HEK293 (cell line): ENCODE results near the gene DLL4.
A peak's percentile ranks its signal among the peaks of the same experiment; 100 is the strongest.

Experiments
- CTCF ChIA-PET: fragments of 350-600 bp; formaldehyde crosslinking; extraction: SDS; loops from one replicate; lab custom pipeline; 2021; ENCODE audit warnings: antibody characterized with exemption; lab: Yijun Ruan, JAX
- POLR2A ChIA-PET: fragments of 300-600 bp; formaldehyde crosslinking; extraction: SDS; loops from one replicate; lab custom pipeline; 2020; ENCODE audit warnings: antibody characterized with exemption, inconsistent platforms; lab: Yijun Ruan, JAX
- H3K27ac ChIP-seq: fragments of 200-500 bp; sonication (Bioruptor generic); 2 replicates; pipeline ENCODE4 v1.5.1; 2014; ENCODE audit warnings: low read depth, low read length, control low read depth, inconsistent platforms; ENCODE audit errors: extremely low read depth
- H3K36me3 ChIP-seq, 2 experiments: fragments of 200-500 bp in 1 of 2; sonication (Bioruptor generic) in 1 of 2; 1 replicate in 1 of 2; 2 replicates in 1 of 2; pipeline ENCODE4 v1.5.1; 2014 to 2017; ENCODE audit warnings: inconsistent platforms in 2 of 2, low read length in 2 of 2; ENCODE audit not compliant: control insufficient read depth in 2 of 2, insufficient read depth in 1 of 2
- H3K4me1 ChIP-seq: fragments of 200-500 bp; sonication (Bioruptor generic); 2 replicates; pipeline ENCODE4 v1.5.1; 2014; ENCODE audit warnings: mild to moderate bottlenecking, low read length, inconsistent platforms; ENCODE audit not compliant: control insufficient read depth, insufficient read depth
- H3K4me3 ChIP-seq: 2 replicates; pipeline ENCODE4 v1.5.1; 2011; ENCODE audit warnings: low read depth, mild to moderate bottlenecking, control low read depth, low read length, moderate library complexity
- H3K9me3 ChIP-seq: fragments of 200-500 bp; sonication (Bioruptor generic); 2 replicates; pipeline ENCODE4 v1.5.1; 2014; ENCODE audit warnings: low read depth, low read length, inconsistent platforms; ENCODE audit not compliant: control insufficient read depth, insufficient read depth
- KLF8 ChIP-seq: fragments of 450-650 bp; formaldehyde crosslinking; IDR thresholded peaks from 2 replicates; pipeline ENCODE4 v1.5.1; 2016; ENCODE audit warnings: missing biosample characterization, missing genetic modification characterization
- RBAK ChIP-seq: fragments of 450-650 bp; formaldehyde crosslinking; IDR thresholded peaks from 2 replicates; pipeline ENCODE4 v1.5.1; 2016; ENCODE audit warnings: missing biosample characterization, missing genetic modification characterization
- SALL2 ChIP-seq: fragments of 450-650 bp; formaldehyde crosslinking; IDR thresholded peaks from 2 replicates; pipeline ENCODE4 v1.5.0; 2017; ENCODE audit warnings: missing biosample characterization, mild to moderate bottlenecking, missing genetic modification characterization, borderline replicate concordance
- SCRT2 ChIP-seq: fragments of 450-650 bp; formaldehyde crosslinking; IDR thresholded peaks from 2 replicates; pipeline ENCODE4 v1.5.1; 2016; ENCODE audit warnings: missing biosample characterization, missing genetic modification characterization
- ZBTB17 ChIP-seq: fragments of 450-650 bp; formaldehyde crosslinking; IDR thresholded peaks from 2 replicates; pipeline ENCODE4 v1.5.1; 2016; ENCODE audit warnings: missing biosample characterization, missing genetic modification characterization
- ZNF121 ChIP-seq: fragments of 450-650 bp; formaldehyde crosslinking; IDR thresholded peaks from 2 replicates; pipeline ENCODE4 v1.5.1; 2016; ENCODE audit warnings: missing biosample characterization, missing genetic modification characterization
- ZNF133 ChIP-seq: fragments of 450-650 bp; formaldehyde crosslinking; IDR thresholded peaks from 2 replicates; pipeline ENCODE4 v1.5.1; 2016; ENCODE audit warnings: missing biosample characterization, missing genetic modification characterization
- ZNF155 ChIP-seq: fragments of 450-650 bp; formaldehyde crosslinking; IDR thresholded peaks from 2 replicates; pipeline ENCODE4 v1.5.1; 2016; ENCODE audit warnings: missing biosample characterization, missing genetic modification characterization
- ZNF157 ChIP-seq: fragments of 450-650 bp; formaldehyde crosslinking; IDR thresholded peaks from 2 replicates; pipeline ENCODE4 v1.5.1; 2016; ENCODE audit warnings: missing biosample characterization, missing genetic modification characterization
- ZNF24 ChIP-seq: fragments of 450-650 bp; formaldehyde crosslinking; IDR thresholded peaks from 2 replicates; pipeline ENCODE4 v1.5.1; 2016; ENCODE audit warnings: missing biosample characterization, missing genetic modification characterization
- ZNF248 ChIP-seq: fragments of 450-650 bp; formaldehyde crosslinking; IDR thresholded peaks from 2 replicates; pipeline ENCODE4 v1.5.1; 2017; ENCODE audit warnings: missing biosample characterization, missing genetic modification characterization
- ZNF37A ChIP-seq: fragments of 450-650 bp; IDR thresholded peaks from 2 replicates; pipeline ENCODE4 v1.5.1; 2018; ENCODE audit warnings: missing biosample characterization, missing genetic modification characterization
- ZNF416 ChIP-seq: fragments of 450-650 bp; formaldehyde crosslinking; IDR thresholded peaks from 2 replicates; pipeline ENCODE4 v1.5.1; 2016; ENCODE audit warnings: missing biosample characterization, missing genetic modification characterization
- ZNF530 ChIP-seq: fragments of 450-650 bp; formaldehyde crosslinking; IDR thresholded peaks from 2 replicates; pipeline ENCODE4 v1.5.1; 2016; ENCODE audit warnings: low read depth, missing biosample characterization, missing genetic modification characterization
- ZNF707 ChIP-seq: fragments of 450-650 bp; formaldehyde crosslinking; IDR thresholded peaks from 2 replicates; pipeline ENCODE4 v1.5.1; 2016; ENCODE audit warnings: missing biosample characterization, missing genetic modification characterization
- ZNF747 ChIP-seq: fragments of 450-650 bp; formaldehyde crosslinking; IDR thresholded peaks from 2 replicates; pipeline ENCODE4 v1.5.1; 2016; ENCODE audit warnings: missing biosample characterization, missing genetic modification characterization
- ZNF768 ChIP-seq: fragments of 450-650 bp; formaldehyde crosslinking; IDR thresholded peaks from 2 replicates; pipeline ENCODE4 v1.5.1; 2018; ENCODE audit warnings: missing biosample characterization, mild to moderate bottlenecking, missing genetic modification characterization
- ZNF785 ChIP-seq: fragments of 450-650 bp; formaldehyde crosslinking; IDR thresholded peaks from 2 replicates; pipeline ENCODE4 v1.5.1; 2016; ENCODE audit warnings: missing biosample characterization, missing genetic modification characterization
- TF ChIP-seq, protein P1 (sequence below): fragments of 450-650 bp; formaldehyde crosslinking; IDR thresholded peaks from 2 replicates; pipeline ENCODE4 v1.5.1; 2017; ENCODE audit warnings: missing biosample characterization, mild to moderate bottlenecking, missing genetic modification characterization, moderate library complexity
- TF ChIP-seq, protein P2 (sequence below): fragments of 450-650 bp; formaldehyde crosslinking; IDR thresholded peaks from 2 replicates; pipeline ENCODE4 v1.5.1; 2016; ENCODE audit warnings: missing biosample characterization, missing genetic modification characterization

Gene DLL4

DNA sequence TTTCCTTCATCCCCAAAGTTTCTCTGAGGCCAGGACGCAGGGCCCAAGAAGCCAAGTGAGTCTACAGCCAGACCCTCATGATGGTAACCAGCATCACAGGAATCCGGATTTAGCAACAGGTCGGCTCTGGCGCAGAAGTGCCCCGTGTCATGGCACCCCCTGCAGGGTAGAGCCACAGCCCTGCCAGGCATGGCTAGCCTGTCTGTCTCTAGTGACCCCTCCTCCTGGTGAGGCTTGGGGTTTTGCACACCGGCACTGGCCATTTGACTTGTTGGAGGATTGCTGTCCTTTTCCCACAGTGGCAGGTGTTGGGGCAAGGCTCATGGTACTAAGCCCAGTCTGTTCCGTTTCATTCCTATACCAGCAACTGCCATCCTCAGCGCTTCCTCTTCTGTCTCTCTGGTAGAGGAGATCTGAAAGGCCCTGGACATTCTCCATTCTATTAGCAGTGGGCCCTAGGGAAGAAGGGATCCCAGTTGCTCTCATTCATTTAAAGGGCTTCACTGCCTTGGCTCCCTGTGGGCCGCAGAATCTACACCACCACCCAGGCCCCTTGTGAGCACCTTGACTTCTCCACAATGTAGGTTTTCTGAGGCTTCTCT lies 14.7 kb downstream of the DLL4 start:
- no peak overlapping the region for H3K27ac ChIP-seq
- ChIA-PET CTCF (interaction anchor here (0.7 to 3.5 kb wide), 2 partner anchors 8 to 111 kb away, joined by 3 to 26 read pairs; partner anchors contain the start of gene CHAC1), POLR2A (no interaction called here)
- no peaks in the 10 kb centered on the region for H3K36me3 ChIP-seq
- no peak overlapping the region for H3K4me3 ChIP-seq
- peaks cover 4% of the 10 kb centered on the region; the same call in 1 of the 2 replicates for H3K4me1 ChIP-seq
- TF ChIP-seq SCRT2 (tag by site-specific recombination) (0 out of 2 replicates have a peak, but pooled peaks have one; percentile 17), SALL2 (tag by site-specific recombination) (no peak)
- H3K9me3 ChIP-seq, result no peaks in the 10 kb centered on the region

DNA sequence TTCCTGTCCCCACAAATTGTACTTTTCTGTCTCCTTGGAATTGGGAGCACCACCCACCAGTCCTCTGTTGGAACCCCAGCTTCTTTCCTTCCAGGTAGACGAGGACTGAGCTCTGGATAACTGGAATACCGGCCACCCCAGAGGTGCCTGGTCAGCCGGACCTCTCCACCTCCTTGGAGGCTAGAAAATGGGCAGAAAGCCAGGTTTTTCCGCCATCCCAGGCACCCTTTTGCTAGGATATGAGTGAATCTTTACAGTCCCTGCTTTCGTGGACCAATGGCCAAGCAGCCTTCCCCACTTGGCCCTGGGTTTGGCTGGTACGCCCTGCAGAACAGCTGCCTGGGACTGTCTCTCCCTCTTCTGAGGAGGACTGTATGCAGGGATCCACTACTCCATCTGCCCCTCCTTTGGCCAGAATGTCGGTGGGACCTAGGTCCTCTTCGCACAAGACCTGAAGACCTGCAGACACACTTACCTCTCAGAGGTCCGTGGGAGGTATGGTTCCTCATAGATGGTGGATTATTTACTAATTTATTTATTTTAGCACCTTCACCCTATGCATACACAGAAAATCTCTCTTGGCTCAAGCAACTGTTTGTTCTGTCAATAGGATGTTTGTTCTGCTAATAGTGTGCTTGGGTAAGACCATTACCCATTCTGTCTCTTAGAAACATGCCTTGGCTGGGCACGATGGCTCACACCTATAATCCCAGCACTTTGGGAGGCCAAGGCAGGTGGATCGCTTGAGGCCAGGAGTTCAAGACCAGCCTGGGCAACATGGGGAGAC lies 15.6 kb downstream of the DLL4 start:
- Histone ChIP-seq H3K9me3 (no peaks in the 10 kb centered on the region), H3K4me3 (no peak overlapping the region), H3K27ac (no peak overlapping the region), H3K4me1 (peaks cover 4% of the 10 kb centered on the region; the same call in 1 of the 2 replicates), H3K36me3 (no peaks in the 10 kb centered on the region)
- TF ChIP-seq, protein P1, sequence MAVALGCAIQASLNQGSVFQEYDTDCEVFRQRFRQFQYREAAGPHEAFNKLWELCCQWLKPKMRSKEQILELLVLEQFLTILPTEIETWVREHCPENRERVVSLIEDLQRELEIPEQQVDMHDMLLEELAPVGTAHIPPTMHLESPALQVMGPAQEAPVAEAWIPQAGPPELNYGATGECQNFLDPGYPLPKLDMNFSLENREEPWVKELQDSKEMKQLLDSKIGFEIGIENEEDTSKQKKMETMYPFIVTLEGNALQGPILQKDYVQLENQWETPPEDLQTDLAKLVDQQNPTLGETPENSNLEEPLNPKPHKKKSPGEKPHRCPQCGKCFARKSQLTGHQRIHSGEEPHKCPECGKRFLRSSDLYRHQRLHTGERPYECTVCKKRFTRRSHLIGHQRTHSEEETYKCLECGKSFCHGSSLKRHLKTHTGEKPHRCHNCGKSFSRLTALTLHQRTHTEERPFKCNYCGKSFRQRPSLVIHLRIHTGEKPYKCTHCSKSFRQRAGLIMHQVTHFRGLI (tag by site-specific recombination), result no peak
- no peak for TF ChIP-seq ZNF248 (tag by site-specific recombination)
- no peak for TF ChIP-seq ZNF768 (tag by site-specific recombination)
- TF ChIP-seq ZNF155 (tag by site-specific recombination), result no peak
- no peak for TF ChIP-seq ZNF24
- TF ChIP-seq, protein P2, sequence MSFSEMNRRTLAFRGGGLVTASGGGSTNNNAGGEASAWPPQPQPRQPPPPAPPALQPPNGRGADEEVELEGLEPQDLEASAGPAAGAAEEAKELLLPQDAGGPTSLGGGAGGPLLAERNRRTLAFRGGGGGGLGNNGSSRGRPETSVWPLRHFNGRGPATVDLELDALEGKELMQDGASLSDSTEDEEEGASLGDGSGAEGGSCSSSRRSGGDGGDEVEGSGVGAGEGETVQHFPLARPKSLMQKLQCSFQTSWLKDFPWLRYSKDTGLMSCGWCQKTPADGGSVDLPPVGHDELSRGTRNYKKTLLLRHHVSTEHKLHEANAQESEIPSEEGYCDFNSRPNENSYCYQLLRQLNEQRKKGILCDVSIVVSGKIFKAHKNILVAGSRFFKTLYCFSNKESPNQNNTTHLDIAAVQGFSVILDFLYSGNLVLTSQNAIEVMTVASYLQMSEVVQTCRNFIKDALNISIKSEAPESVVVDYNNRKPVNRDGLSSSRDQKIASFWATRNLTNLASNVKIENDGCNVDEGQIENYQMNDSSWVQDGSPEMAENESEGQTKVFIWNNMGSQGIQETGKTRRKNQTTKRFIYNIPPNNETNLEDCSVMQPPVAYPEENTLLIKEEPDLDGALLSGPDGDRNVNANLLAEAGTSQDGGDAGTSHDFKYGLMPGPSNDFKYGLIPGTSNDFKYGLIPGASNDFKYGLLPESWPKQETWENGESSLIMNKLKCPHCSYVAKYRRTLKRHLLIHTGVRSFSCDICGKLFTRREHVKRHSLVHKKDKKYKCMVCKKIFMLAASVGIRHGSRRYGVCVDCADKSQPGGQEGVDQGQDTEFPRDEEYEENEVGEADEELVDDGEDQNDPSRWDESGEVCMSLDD (tag by site-specific recombination), result no peak
- no peak for TF ChIP-seq ZNF416 (tag by site-specific recombination)
- TF ChIP-seq ZNF707 (tag by site-specific recombination), result no peak
- TF ChIP-seq ZNF747 (tag by site-specific recombination), result no peak
- no peak for TF ChIP-seq ZNF37A (tag by site-specific recombination)
- no peak for TF ChIP-seq ZNF157 (tag by site-specific recombination)
- TF ChIP-seq ZBTB17 (tag by site-specific recombination), result no peak
- no peak for TF ChIP-seq ZNF133
- no peak for TF ChIP-seq ZNF121
- TF ChIP-seq ZNF785 (tag by site-specific recombination), result no peak
- TF ChIP-seq ZNF530, result no peak
- TF ChIP-seq RBAK (tag by site-specific recombination), result no peak
- no peak for TF ChIP-seq KLF8 (tag by site-specific recombination)
- ChIA-PET POLR2A (no interaction called here), CTCF (interaction anchor here (0.7 kb wide), 1 partner anchor 110 kb away, joined by 3 read pairs; no protein-coding TSS in a partner anchor)
